Neuron (in vitro differentiated cells): ENCODE measurements around the gene ZRANB3.

Source experiments
- H2AFZ ChIP-seq: one replicate; pipeline ENCODE4 v1.6.1; 2013; ENCODE audit warnings: low read depth, mild to moderate bottlenecking, inconsistent platforms, low read length, moderate library complexity
- H3K27me3 ChIP-seq: one replicate; pipeline ENCODE4 v1.6.1; 2013; ENCODE audit warnings: low read length; ENCODE audit not compliant: insufficient read depth
- H3K36me3 ChIP-seq: one replicate; pipeline ENCODE4 v1.6.1; 2013; ENCODE audit warnings: low read length; ENCODE audit not compliant: insufficient read depth
- H3K4me1 ChIP-seq: one replicate; pipeline ENCODE4 v1.6.1; 2013; ENCODE audit warnings: low read length; ENCODE audit not compliant: insufficient read depth
- H3K4me3 ChIP-seq: 2 replicates; pipeline ENCODE4 v1.5.1; 2013; ENCODE audit warnings: mild to moderate bottlenecking, low read length, moderate library complexity
- H3K9me3 ChIP-seq: one replicate; pipeline ENCODE4 v1.6.1; 2013; ENCODE audit warnings: low read length

The ZRANB3 gene

GRCh38 chr2:135256531-135257260, 274.3 kb downstream of the ZRANB3 start:
- Histone ChIP-seq H2AFZ (no peak overlapping the region), H3K36me3 (no peaks in the 10 kb centered on the region), H3K4me1 (peaks cover 10% of the 10 kb centered on the region), H3K4me3 (no peak overlapping the region), H3K27me3 (no peaks in the 10 kb centered on the region), H3K9me3 (peaks cover 2% of the 10 kb centered on the region)

DNA sequence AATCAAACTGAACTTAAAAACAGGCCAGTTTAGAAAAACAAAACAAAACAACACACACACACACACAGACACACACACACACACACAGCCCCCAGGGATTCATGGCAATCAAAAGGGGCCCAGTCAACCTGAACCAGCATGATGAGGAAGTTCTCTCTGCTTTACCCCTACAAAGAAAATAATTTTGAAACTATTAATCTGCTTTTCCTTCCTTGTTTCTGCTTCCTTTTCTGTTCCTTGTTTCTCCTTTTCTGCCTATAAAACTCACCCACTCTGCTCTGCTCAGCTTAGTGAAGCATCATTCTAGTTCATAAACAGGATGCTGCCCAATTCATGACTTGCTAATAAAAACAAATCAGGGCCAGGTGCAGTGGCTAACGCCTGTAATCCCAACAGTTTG, 275.8 kb downstream of the ZRANB3 start:
- Histone ChIP-seq H2AFZ (no peak overlapping the region), H3K36me3 (no peaks in the 10 kb centered on the region), H3K27me3 (no peaks in the 10 kb centered on the region), H3K4me3 (no peak overlapping the region), H3K4me1 (peaks cover 10% of the 10 kb centered on the region), H3K9me3 (peaks cover 9% of the 10 kb centered on the region)

DNA sequence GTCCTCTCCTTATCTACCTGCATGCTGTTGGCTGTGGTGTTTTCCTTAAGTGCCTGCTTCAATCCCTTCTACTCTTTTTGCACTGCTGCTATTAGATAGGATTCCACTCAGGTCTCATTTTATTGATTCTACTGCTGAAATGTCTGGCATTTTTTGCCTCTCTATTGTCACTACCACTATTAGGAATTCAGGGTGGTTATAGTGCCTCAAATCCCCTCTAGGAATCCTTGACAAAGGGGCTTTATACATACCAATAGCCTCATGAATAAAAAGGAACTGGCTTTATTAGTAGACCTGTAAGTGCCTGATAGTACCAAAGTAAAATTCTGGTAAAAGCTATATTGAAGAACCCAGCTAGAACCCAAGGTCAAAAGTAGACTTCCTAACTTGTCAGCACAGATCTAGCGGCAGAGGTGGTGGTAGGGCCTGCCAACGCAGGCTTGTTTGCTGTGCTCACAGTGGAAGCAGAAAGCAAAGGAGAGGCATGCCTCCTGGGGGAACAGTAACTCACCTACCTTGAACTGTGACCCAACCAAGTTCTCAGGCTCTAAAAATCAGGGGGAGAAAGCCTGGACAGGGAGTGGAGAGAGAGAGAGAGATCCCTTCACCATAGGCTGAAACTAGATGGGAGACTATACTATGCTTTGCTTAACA, 278.1 kb downstream of the ZRANB3 start:
- Histone ChIP-seq H2AFZ (no peak overlapping the region), H3K4me3 (no peak overlapping the region), H3K4me1 (peaks cover 10% of the 10 kb centered on the region), H3K27me3 (no peaks in the 10 kb centered on the region), H3K36me3 (no peaks in the 10 kb centered on the region), H3K9me3 (peaks cover 9% of the 10 kb centered on the region)

GRCh38 chr2:135248611-135249010, 282.4 kb downstream of the ZRANB3 start:
- Histone ChIP-seq H3K9me3 (peaks cover 7% of the 10 kb centered on the region), H2AFZ (no peak overlapping the region), H3K4me1 (peaks cover 10% of the 10 kb centered on the region), H3K36me3 (no peaks in the 10 kb centered on the region), H3K27me3 (no peaks in the 10 kb centered on the region), H3K4me3 (no peak overlapping the region)

GRCh38 chr2:135246711-135247270, 284.2 kb downstream of the ZRANB3 start:
- H2AFZ ChIP-seq, result no peak overlapping the region
- H3K27me3 ChIP-seq, result no peaks in the 10 kb centered on the region
- no peak overlapping the region for H3K4me3 ChIP-seq
- no peaks in the 10 kb centered on the region for H3K36me3 ChIP-seq
- no peaks in the 10 kb centered on the region for H3K4me1 ChIP-seq
- peaks cover 7% of the 10 kb centered on the region for H3K9me3 ChIP-seq

GRCh38 chr2:135245071-135245470, 285.9 kb downstream of the ZRANB3 start:
- Histone ChIP-seq H3K36me3 (no peaks in the 10 kb centered on the region), H3K9me3 (no peaks in the 10 kb centered on the region), H3K4me1 (no peaks in the 10 kb centered on the region), H3K4me3 (no peak overlapping the region), H3K27me3 (no peaks in the 10 kb centered on the region), H2AFZ (no peak overlapping the region)

GRCh38 chr2:135238651-135239050, 292.4 kb downstream of the ZRANB3 start:
- Histone ChIP-seq H3K9me3 (no peaks in the 10 kb centered on the region), H2AFZ (no peak overlapping the region), H3K4me1 (no peaks in the 10 kb centered on the region), H3K36me3 (no peaks in the 10 kb centered on the region), H3K27me3 (no peaks in the 10 kb centered on the region), H3K4me3 (no peak overlapping the region)

DNA sequence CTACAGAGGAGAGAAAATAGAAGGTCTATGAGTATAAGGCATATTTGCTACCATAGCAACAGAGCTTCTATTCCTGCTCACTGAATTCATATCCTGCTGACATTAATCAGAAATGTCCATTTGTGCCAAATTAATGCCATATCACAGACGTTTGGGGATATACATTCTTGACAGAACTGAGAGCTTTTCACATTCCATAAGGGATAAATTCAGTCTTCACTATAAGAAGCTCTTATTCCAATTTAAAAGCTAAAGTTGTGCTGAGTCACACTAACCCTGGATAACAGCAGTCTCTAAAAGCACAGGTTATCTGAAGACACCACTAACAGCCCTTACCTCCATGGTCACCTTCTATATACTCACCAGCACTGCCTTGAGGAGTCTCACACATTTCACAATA, 300.9 kb downstream of the ZRANB3 start:
- Histone ChIP-seq H2AFZ (no peak overlapping the region), H3K36me3 (peaks cover 8% of the 10 kb centered on the region), H3K4me3 (no peak overlapping the region), H3K9me3 (peaks cover 3% of the 10 kb centered on the region), H3K4me1 (no peaks in the 10 kb centered on the region), H3K27me3 (no peaks in the 10 kb centered on the region)

- H3K4me3 ChIP-seq, result no peak overlapping the region
- peaks cover 3% of the 10 kb centered on the region for H3K9me3 ChIP-seq
- no peaks in the 10 kb centered on the region for H3K27me3 ChIP-seq
- no peak overlapping the region for H2AFZ ChIP-seq
- peaks cover 8% of the 10 kb centered on the region for H3K36me3 ChIP-seq
- no peaks in the 10 kb centered on the region for H3K4me1 ChIP-seq
Measured at GRCh38 chr2:135227386-135227785, 303.6 kb downstream of the ZRANB3 start.

DNA sequence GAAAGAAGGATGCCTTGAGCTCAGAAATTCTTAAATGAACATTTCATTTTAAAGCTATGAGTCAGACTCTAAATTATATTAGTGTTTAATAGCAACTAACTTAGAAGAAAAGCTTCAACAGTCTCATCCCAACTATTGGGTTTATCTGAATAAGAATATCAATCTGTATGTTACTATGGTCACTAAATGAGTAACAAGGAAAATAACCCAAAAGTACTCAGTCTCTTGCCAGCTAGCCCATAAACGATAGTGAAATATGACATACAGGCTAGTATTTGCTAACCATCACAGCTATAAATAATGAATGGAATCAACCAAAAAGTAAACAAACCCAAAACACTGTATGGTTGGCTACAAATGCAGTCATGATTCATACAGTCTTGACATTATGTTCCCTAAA, 304.1 kb downstream of the ZRANB3 start:
- H3K4me3 ChIP-seq, result no peak overlapping the region
- H3K4me1 ChIP-seq, result no peaks in the 10 kb centered on the region
- H3K27me3 ChIP-seq, result no peaks in the 10 kb centered on the region
- H3K9me3 ChIP-seq, result peaks cover 3% of the 10 kb centered on the region
- H3K36me3 ChIP-seq, result peaks cover 8% of the 10 kb centered on the region
- H2AFZ ChIP-seq, result no peak overlapping the region

- no peaks in the 10 kb centered on the region for H3K4me1 ChIP-seq
- no peaks in the 10 kb centered on the region for H3K27me3 ChIP-seq
- H2AFZ ChIP-seq, result no peak overlapping the region
- no peaks in the 10 kb centered on the region for H3K9me3 ChIP-seq
- peaks cover 8% of the 10 kb centered on the region for H3K36me3 ChIP-seq
- H3K4me3 ChIP-seq, result no peak overlapping the region
Measured at GRCh38 chr2:135225781-135226180, 305.2 kb downstream of the ZRANB3 start.

DNA sequence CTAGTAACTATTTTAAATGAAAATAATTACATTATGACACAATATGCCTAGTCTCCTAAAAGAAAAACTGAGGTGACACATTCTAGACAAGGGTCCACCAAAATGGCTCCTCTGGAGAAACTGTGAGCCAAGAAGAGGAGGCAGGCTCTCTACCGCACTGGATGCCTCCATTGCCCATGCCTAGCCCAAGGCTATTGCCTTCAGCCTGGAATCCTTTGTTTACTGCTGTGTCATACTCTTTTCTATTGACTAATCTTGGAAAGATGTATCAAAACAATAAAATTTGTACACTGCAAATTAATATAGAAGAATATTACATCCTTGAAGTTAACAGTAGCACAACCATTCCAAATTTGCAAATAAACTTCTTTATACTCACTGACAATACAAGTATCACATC, 311.8 kb downstream of the ZRANB3 start:
- Histone ChIP-seq H3K4me1 (no peaks in the 10 kb centered on the region), H3K27me3 (no peaks in the 10 kb centered on the region), H3K9me3 (no peaks in the 10 kb centered on the region), H2AFZ (no peak overlapping the region), H3K4me3 (no peak overlapping the region), H3K36me3 (no peaks in the 10 kb centered on the region)

DNA sequence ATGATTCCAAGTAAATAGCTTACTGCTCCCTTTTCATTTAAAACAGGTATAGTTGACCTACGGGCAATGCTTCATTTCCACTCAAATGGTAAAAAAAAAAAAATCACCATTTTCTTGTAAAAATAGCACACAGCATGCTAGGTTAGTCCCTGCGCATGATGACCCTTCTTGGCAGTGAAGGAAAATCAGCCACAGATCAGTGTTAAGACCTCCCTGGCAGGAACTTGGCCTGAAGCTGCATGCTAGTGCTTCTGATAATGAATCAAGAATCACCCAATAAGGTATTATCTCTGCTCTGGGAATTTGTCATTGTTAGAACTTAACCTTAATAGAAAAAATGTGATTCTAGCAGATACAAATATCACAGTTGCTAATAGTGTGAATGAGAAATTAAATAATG, 312.6 kb downstream of the ZRANB3 start:
- Histone ChIP-seq H3K4me3 (no peak overlapping the region), H3K36me3 (no peaks in the 10 kb centered on the region), H3K4me1 (no peaks in the 10 kb centered on the region), H2AFZ (no peak overlapping the region), H3K9me3 (no peaks in the 10 kb centered on the region), H3K27me3 (no peaks in the 10 kb centered on the region)
